HepG2 (cell line): ENCODE measurements around the gene SMAD2. TPM values are rescaled to one million over a fixed set of nuclear protein-coding genes. Genes with fewer than 3 reads are reported as not detected.
A peak's percentile ranks its signal among the peaks of the same experiment; 100 is the strongest.

Experiments used
- DR1 ChIP-seq: sonication (generic); formaldehyde crosslinking; IDR thresholded peaks from 2 replicates; pipeline ENCODE4 v1.8.0; 2021; ENCODE audit warnings: mild to moderate bottlenecking, missing genetic modification reagents, inconsistent platforms
- EHMT2 ChIP-seq: fragments of 200-600 bp; sonication (generic); IDR thresholded peaks from 2 replicates; pipeline ENCODE4 v1.7.0; 2017; ENCODE audit warnings: antibody characterized with exemption, low read depth, low read length, borderline replicate concordance
- ELF1 ChIP-seq: sonication (generic); formaldehyde crosslinking; IDR thresholded peaks from 2 replicates; pipeline ENCODE4 v1.4.0; 2020; ENCODE audit warnings: missing genetic modification reagents
- GATAD2A ChIP-seq: IDR thresholded peaks from 2 replicates; pipeline ENCODE4 v1.6.1; 2016
- GZF1 ChIP-seq: sonication (generic); formaldehyde crosslinking; IDR thresholded peaks from 2 replicates; pipeline ENCODE4 v1.5.1; 2020; ENCODE audit warnings: mild to moderate bottlenecking, missing genetic modification reagents
- HOXD1 ChIP-seq: sonication (generic); formaldehyde crosslinking; IDR thresholded peaks from 2 replicates; pipeline ENCODE4 v1.5.0; 2020; ENCODE audit warnings: missing genetic modification reagents
- MAF1 ChIP-seq: sonication (generic); formaldehyde crosslinking; IDR thresholded peaks from 2 replicates; pipeline ENCODE4 v1.5.0; 2020; ENCODE audit warnings: missing genetic modification reagents, borderline replicate concordance
- MATR3 ChIP-seq: sonication (generic); formaldehyde crosslinking; IDR thresholded peaks from 2 replicates; pipeline ENCODE4 v1.4.0; 2020; ENCODE audit warnings: missing genetic modification reagents
- SMAD3 ChIP-seq: sonication (generic); formaldehyde crosslinking; IDR thresholded peaks from 2 replicates; pipeline ENCODE4 v1.4.0; 2020; ENCODE audit warnings: missing genetic modification reagents
- TARDBP ChIP-seq: sonication (generic); formaldehyde crosslinking; IDR thresholded peaks from 2 replicates; pipeline ENCODE4 v1.8.0; 2022; ENCODE audit warnings: mild to moderate bottlenecking, missing genetic modification reagents
- THYN1 ChIP-seq: sonication (generic); formaldehyde crosslinking; IDR thresholded peaks from 2 replicates; pipeline ENCODE4 v1.8.1; 2023; ENCODE audit warnings: low read depth, mild to moderate bottlenecking, moderate library complexity, missing genetic modification reagents, borderline replicate concordance
- ZBTB25 ChIP-seq: IDR thresholded peaks from 2 replicates; pipeline ENCODE4 v1.6.1; 2018; ENCODE audit warnings: missing genetic modification reagents
- ZNF263 ChIP-seq: sonication (generic); formaldehyde crosslinking; IDR thresholded peaks from 2 replicates; pipeline ENCODE4 v1.4.0; 2020; ENCODE audit warnings: missing genetic modification reagents
- ZNF562 ChIP-seq: sonication (generic); formaldehyde crosslinking; IDR thresholded peaks from 2 replicates; pipeline ENCODE4 v1.8.0; 2022; ENCODE audit warnings: missing genetic modification reagents, borderline replicate concordance
- ZNF569 ChIP-seq: sonication (generic); formaldehyde crosslinking; IDR thresholded peaks from 2 replicates; pipeline ENCODE4 v1.5.0; 2020; ENCODE audit warnings: mild to moderate bottlenecking, missing genetic modification reagents, moderate library complexity, borderline replicate concordance
- ZNF580 ChIP-seq: IDR thresholded peaks from 2 replicates; pipeline ENCODE4 v1.6.1; 2016; ENCODE audit warnings: low read depth, borderline replicate concordance
- ZNF629 ChIP-seq: sonication (generic); formaldehyde crosslinking; conservative IDR thresholded peaks from 2 replicates; pipeline ENCODE4 v1.5.0; 2020; ENCODE audit warnings: missing genetic modification reagents
- polyA plus RNA-seq, 8 experiments: library from polyadenylated mRNA; depleted of rRNA in 3 of 8; stranded (reverse) in 7 of 8; unstranded in 1 of 8; fragments of >200 nt; fragmentation: Illumina TruSeq in 4 of 8; extraction: Trizol in 4 of 8; gene quantifications; 2 replicates each; pipeline versions ENCODE4 v1.2.1 to v1.2.3, GENCODE V29; 2011 to 2016; ENCODE audit warnings: low read depth in 4 of 8, missing spikeins in 1 of 8, mixed read lengths in 1 of 8; ENCODE audit not compliant: insufficient read depth in 1 of 8
- total RNA-seq, 5 experiments: library from RNA; depleted of rRNA; stranded (reverse); fragments of >200 nt; fragmentation: Illumina TruSeq; extraction: Trizol; gene quantifications; 2 replicates each; pipeline ENCODE4 v1.2.3, GENCODE V29; 2016; ENCODE audit warnings: low read depth in 1 of 5
- TF ChIP-seq, protein P1 (sequence below): sonication (generic); formaldehyde crosslinking; IDR thresholded peaks from 2 replicates; pipeline ENCODE4 v1.4.0; 2020; ENCODE audit warnings: missing genetic modification reagents, borderline replicate concordance
- TF ChIP-seq, protein P2 (sequence below): sonication (generic); formaldehyde crosslinking; IDR thresholded peaks from 2 replicates; pipeline ENCODE4 v1.8.1; 2023; ENCODE audit warnings: mild to moderate bottlenecking, inconsistent platforms, moderate library complexity, missing genetic modification reagents, borderline replicate concordance
- TF ChIP-seq, protein P3 (sequence below): IDR thresholded peaks from 2 replicates; pipeline ENCODE4 v1.6.1; 2018; ENCODE audit warnings: missing genetic modification reagents, mild to moderate bottlenecking, missing compliant biosample characterization
- TF ChIP-seq, protein P4 (sequence below): IDR thresholded peaks from 2 replicates; pipeline ENCODE4 v1.6.1; 2012; ENCODE audit warnings: low read length, improper control_type of control experiment

SMAD2 gene
- total and polyA plus RNA-seq, 2 of the 13 experiments (the other 11 are each of a cell fraction or from before 2014, with no cell fraction given): 40.2 to 96.2 TPM

DNA sequence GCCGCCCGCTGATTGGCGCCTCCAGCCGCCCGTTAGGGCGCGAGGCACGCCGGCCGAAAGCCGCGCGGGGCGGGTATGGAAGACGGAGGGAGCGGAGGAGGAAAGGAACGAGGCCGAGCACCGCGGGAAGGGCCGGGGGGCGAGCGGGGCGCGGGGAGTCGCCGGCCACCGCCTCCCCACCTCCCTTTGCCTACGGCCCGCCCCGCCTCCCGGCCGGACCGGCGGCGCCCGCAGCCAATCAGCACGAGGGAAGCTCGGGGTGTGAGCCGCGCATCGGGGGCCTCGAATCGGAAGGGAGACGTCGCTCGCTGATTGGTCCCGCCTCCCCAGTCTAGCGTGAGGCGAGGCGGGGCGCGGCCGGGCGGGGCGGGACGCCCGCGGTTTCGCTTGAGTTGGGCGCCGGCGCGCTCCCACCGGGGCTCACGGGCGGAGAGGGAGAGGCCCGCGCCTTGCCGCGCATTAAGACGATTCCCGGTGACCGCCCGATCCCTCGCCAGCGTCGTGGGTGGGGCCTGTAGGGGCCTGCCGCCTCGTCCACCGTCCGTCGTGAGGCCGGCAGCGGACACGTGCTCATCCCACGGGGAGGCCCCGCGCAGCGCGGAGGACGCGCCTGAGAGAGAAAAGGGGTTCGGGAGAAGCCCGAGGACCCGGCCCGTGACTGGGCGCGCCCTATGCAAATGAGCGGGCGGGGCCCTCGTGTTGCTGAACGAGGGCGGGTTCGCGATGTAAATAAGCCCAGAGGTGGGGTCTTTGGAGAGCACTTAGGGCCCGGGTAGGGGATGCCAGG, 665 bp upstream of the SMAD2 start (continued):
- 0 out of 2 replicates have a peak, but pooled peaks have one; percentile 21 for TF ChIP-seq TARDBP (CRISPR knock-in tag)
- no peak; the same call in 1 of the 2 replicates for TF ChIP-seq ZNF569 (CRISPR knock-in tag)
- peak; percentile 67; the same call in 1 of the 2 replicates for TF ChIP-seq ZNF562 (CRISPR knock-in tag)
- no peak for TF ChIP-seq ELF1 (CRISPR knock-in tag)
- peak; percentile 84; the same call in 1 of the 2 replicates for TF ChIP-seq ZNF580 (CRISPR knock-in tag)
- no peak for TF ChIP-seq THYN1
- TF ChIP-seq SMAD3 (CRISPR knock-in tag): 0 out of 2 replicates have a peak, but pooled peaks have one; percentile 37
- TF ChIP-seq, protein P1, sequence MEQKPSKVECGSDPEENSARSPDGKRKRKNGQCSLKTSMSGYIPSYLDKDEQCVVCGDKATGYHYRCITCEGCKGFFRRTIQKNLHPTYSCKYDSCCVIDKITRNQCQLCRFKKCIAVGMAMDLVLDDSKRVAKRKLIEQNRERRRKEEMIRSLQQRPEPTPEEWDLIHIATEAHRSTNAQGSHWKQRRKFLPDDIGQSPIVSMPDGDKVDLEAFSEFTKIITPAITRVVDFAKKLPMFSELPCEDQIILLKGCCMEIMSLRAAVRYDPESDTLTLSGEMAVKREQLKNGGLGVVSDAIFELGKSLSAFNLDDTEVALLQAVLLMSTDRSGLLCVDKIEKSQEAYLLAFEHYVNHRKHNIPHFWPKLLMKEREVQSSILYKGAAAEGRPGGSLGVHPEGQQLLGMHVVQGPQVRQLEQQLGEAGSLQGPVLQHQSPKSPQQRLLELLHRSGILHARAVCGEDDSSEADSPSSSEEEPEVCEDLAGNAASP: no peak
- no peak for TF ChIP-seq EHMT2
- TF ChIP-seq ZNF263: 0 out of 2 replicates have a peak, but pooled peaks have one; percentile 13
- TF ChIP-seq ZBTB25 (CRISPR knock-in tag): peak; percentile 85
- 0 out of 2 replicates have a peak, but pooled peaks have one; percentile 10 for TF ChIP-seq ZNF629 (CRISPR knock-in tag)
- peak; percentile 51 for TF ChIP-seq HOXD1
- peak; percentile 70 for TF ChIP-seq DR1
- TF ChIP-seq MAF1 (CRISPR knock-in tag): no peak
- TF ChIP-seq, protein P2, sequence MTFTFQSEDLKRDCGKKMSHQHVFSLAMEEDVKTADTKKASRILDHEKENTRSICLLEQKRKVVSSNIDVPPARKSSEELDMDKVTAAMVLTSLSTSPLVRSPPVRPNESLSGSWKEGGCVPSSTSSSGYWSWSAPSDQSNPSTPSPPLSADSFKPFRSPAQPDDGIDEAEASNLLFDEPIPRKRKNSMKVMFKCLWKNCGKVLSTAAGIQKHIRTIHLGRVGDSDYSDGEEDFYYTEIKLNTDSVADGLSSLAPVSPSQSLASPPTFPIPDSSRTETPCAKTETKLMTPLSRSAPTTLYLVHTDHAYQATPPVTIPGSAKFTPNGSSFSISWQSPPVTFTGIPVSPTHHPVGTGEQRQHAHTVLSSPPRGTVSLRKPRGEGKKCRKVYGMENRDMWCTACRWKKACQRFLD (CRISPR knock-in tag): peak; percentile 98
- peak; percentile 84; the same call in 1 of the 2 replicates for TF ChIP-seq GZF1 (CRISPR knock-in tag)
- no peak for TF ChIP-seq MATR3 (CRISPR knock-in tag)
- TF ChIP-seq, protein P3, sequence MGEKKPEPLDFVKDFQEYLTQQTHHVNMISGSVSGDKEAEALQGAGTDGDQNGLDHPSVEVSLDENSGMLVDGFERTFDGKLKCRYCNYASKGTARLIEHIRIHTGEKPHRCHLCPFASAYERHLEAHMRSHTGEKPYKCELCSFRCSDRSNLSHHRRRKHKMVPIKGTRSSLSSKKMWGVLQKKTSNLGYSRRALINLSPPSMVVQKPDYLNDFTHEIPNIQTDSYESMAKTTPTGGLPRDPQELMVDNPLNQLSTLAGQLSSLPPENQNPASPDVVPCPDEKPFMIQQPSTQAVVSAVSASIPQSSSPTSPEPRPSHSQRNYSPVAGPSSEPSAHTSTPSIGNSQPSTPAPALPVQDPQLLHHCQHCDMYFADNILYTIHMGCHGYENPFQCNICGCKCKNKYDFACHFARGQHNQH (CRISPR knock-in tag): peak; percentile 91
- TF ChIP-seq, protein P4, sequence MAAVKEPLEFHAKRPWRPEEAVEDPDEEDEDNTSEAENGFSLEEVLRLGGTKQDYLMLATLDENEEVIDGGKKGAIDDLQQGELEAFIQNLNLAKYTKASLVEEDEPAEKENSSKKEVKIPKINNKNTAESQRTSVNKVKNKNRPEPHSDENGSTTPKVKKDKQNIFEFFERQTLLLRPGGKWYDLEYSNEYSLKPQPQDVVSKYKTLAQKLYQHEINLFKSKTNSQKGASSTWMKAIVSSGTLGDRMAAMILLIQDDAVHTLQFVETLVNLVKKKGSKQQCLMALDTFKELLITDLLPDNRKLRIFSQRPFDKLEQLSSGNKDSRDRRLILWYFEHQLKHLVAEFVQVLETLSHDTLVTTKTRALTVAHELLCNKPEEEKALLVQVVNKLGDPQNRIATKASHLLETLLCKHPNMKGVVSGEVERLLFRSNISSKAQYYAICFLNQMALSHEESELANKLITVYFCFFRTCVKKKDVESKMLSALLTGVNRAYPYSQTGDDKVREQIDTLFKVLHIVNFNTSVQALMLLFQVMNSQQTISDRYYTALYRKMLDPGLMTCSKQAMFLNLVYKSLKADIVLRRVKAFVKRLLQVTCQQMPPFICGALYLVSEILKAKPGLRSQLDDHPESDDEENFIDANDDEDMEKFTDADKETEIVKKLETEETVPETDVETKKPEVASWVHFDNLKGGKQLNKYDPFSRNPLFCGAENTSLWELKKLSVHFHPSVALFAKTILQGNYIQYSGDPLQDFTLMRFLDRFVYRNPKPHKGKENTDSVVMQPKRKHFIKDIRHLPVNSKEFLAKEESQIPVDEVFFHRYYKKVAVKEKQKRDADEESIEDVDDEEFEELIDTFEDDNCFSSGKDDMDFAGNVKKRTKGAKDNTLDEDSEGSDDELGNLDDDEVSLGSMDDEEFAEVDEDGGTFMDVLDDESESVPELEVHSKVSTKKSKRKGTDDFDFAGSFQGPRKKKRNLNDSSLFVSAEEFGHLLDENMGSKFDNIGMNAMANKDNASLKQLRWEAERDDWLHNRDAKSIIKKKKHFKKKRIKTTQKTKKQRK: no peak
- TF ChIP-seq GATAD2A (CRISPR knock-in tag): 0 out of 2 replicates have a peak, but pooled peaks have one; percentile 12
